Bone marrow (tissue), 2 donors: ENCODE data around the gene ITPA.
"Not testable (repeated sequence)": the region's sequence is repeated elsewhere in the genome, so short reads cannot be mapped to it uniquely, and the experiment has no call there.

ENCODE experiments used
- DNase-seq, 2 donors: peaks; one replicate each; lab custom pipeline; 2025; lab: John Stamatoyannopoulos, UW

ITPA gene

GRCh38 chr20:3173610-3174441, 35.5 kb upstream of the ITPA start:
- peak in 1 of 2 donors; percentile 55 for DNase-seq

DNA sequence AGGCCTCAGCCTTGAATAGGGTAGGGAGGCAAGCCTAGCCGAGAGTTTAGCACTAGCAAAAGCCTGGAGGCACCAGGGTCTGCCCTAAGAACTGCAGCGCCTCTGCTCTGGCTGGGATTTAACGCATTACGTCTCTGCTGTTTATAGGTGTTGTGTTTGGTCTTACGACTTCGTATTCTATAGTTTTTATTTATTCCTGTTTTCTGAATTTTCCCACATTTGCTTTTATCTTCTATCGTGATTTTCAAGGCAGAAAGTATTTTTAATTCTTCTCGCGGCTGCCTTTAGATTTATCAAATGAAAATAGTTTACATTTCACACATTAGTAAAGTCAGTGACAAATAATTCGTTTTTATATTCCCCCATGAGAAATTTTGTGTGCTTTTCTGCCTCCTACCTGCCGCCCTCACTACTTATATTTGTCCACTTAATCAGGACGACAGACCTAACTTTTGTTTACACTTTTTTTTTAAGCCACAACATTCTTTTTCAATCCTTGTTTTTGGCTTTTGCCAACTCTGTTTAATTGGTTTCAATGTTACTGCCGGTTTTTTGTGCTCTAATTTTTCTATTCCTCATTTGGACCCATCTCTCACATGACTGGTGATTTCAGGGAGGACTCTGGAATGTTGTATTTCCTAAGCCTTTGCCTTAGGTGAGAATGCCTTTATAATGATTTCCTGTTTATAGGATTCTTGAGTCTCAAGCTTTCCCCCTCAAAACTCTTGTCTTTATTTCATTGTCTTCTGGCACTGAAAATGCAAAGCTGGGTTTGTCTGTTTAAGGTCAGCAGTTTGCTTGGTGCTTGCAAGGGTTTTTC, 34.6 kb upstream of the ITPA start:
- DNase-seq: no peak

- DNase-seq: no peak
Measured at GRCh38 chr20:3175270-3175669, 34.0 kb upstream of the ITPA start.

GRCh38 chr20:3177746-3178485, 31.4 kb upstream of the ITPA start:
- DNase-seq: no peak

GRCh38 chr20:3180319-3180718, 29.0 kb upstream of the ITPA start:
- DNase-seq: no peak

DNA sequence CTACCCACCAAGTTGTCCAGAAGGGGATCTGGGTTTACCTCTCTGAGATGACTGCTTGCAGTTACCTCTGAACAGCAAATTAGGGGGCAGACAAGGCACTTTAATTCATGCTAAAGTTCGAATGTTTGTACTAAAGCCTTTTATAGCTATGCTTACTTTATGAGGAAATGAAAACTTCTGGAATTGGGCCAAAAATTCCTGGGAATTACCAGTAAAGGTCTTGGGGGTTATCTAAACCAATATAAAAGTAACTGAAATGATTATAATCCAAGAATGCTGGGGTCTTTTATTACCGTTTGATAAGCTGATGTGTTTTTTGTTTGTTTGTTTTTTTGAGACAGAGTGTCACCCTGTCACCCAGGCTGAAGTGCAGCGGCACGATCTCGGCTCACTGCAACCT, 28.0 kb upstream of the ITPA start:
- no peak for DNase-seq

GRCh38 chr20:3182429-3182828, 26.9 kb upstream of the ITPA start:
- DNase-seq: not testable (repeated sequence)

DNA sequence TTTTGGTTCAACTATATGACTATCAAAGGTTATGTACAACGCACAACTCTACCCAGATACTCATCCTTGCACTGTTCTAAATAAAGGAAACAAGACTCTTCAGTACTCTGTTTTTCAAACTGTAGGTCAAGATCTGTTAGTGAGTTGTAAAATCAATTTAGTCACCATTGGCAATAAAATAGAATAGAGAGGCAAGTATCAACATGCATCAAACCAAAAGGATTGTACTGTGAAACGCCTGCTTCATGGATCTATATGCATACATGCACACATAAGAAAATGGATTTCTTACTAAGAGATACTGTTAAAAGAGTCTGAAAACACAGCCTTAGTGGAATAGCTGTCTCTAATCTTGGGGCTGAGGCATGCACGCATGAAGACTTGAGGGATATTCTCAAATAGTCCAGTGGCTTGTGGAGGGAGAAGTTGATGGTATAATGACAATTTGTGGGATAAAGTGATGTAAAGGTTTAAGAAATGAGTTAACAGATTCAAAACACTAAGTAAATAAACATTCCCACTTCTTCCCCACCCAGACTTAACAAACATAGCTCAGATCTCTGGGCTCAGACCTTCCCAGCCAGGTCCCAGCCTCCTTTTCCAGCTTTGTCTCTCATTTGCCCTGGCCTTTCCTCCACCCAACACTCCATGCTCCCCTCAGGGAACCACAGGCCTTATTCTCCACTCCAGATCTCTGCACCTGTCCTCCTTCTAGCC, 25.2 kb upstream of the ITPA start:
- no peak for DNase-seq

DNA sequence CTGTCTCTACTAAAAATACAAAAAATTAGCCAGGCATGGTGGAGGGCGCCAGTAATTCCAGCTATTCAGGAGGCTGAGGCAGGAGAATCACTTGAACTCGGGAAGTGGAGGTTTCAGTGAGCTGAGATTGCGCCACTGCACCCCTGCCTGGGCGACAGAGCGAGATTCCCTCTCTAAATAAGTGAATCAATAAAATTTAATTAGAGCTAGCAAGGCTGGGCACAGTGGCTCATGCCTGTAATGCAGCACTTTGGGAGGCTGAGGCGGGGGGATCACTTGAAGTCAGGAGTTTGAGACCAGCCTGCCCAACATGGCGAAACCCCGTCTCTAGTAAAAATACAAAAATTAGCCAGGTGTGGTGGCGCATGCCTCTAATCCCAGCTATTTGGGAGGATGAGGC, 21.4 kb upstream of the ITPA start:
- DNase-seq: not testable (repeated sequence)

DNA sequence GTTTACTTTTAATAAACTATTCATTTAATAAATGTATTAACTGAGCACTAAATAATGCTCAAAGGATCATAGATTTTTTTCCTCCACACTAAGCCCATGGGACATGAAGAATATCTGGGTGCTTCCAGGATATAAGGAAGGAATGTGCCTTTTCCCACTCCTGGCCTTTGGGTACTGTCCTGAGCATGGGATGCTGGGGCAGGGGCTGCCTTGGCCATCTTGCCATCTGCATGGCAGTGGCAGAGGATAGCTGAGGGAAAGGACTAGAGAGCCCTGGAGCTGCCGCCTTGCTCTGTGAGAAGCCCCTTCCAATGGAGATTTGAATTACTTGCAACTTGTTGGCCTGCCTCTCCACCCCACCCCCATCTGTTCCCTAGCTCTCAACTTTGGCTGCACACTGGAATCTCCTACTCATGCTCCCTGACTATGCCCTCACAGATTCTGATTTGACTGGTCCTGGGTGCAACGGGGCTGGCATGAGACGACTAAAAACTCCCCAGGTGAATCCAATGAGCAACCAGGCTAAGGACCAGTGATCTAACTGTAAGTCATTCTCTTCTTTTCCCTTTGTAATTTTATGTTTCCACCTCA, 20.4 kb upstream of the ITPA start:
- DNase-seq: no peak

DNA sequence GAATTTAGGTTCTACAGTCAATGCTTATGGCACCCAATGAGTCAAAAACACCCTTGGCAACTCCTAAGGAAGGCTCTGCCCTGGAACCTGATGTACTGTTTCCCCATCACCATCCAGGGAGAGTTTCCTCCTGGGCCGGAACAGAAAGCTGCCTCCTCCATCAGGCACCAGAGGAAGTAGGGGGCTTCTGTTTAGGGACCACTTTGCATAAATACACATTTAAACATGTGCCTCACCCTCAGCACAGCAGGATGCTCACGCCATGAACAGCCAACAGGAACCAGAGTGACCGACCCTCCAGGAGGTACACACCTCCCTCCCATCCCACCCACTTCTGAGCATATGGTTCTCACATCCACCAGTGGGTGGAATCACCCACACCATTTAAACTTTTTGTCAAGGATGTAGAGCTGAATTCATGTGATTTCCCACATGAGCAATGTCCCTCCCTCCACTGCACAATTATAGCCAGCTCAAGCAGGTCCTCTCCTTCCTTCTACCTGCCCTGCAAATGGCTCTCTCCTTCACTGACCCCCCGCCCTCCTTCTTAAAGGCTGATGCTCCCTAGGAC, 19.7 kb upstream of the ITPA start:
- no peak for DNase-seq

- DNase-seq: no peak
Measured at GRCh38 chr20:3190681-3191111, 18.6 kb upstream of the ITPA start.

GRCh38 chr20:3192226-3193015, 16.9 kb upstream of the ITPA start:
- no peak for DNase-seq

DNA sequence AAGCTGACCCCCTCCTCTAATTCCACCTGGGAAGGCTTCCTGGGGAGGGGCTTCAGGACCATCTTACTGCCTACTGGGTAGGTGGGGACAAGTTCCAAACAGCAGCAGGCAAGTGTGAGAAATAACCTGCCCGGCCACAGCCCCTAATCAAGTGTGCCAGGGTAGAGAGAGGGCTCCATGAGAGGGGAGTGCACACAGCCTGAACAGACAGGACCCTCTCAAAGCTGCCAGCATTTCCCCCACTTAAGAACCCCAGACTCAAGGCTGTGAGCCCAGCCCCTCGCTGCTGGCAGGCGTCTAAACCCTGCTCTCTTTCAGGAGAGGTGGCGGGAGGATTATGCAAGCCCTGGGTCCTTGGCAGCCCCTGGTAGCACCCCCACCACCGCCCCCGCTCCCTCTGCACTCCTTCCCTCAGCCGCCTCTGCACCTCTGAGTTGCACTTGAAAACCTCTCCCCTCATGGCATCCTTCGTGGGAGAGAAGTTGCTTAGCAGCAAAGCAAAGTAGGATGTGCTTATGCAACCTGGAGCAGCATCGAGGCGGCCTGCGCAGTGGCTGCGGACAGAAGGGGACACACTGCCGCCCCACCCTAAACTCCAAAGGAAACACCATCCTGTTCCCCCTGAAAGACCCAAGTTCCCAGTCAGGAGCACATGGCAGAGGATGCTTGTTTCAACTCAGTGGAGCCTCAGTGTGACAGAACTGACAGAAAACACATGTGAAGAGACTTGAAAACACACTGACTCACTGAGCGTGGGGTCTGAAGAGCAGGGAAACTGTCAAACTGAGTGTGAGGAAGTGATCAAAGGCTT, 15.3 kb upstream of the ITPA start:
- no peak for DNase-seq

DNA sequence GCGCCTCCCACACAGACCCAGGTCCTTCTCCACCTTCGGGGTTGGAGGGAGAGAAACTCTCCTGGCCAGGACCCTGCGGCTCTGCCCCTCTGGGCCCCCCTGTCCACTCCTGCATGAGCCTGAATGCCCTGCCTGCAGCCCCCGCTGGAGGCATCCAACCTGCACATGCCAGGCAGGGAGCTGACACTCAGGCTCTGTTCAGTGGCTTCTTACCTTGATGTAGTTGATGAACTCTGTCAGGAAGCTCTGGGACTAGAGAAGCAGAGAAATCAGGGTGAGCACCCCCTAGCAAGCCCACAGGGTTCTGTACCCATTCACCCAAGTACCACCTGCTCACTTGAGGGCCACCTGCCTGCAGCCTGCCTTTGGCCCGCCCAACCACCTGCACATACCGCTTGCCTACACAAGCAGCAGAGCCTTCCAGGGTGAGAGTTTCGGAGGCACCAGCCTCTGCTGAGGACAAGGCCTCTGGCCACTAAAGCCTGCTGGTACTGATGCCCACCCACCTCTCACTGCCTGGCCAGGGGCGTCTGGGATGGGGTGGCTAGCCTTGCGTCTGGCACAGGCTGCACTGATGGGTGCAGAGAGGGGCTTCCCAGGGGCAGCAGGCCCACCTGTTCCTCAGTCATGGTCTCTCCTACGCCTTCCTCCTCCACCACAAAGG, 14.5 kb upstream of the ITPA start:
- DNase-seq: no peak

- no peak for DNase-seq
Measured at GRCh38 chr20:3195590-3196237, 13.6 kb upstream of the ITPA start.

DNA sequence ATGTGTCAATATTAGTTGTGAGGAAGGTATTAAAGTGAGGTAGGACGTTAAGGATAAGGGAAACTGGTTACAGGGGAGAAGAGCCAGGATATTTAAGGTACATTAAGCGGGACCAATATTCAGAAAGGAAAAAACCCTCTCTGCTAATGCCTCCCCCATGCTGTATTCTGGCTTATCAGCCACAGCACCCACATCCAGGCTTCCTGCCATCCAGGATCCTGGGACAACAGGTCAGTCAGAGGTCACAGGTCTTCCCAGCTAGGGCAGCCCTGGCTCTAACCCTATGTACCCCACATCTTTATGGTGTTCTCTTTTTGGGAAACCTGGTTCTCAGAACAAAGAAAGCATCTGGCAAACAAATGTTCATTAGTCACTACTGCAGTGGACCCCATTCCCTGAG, 10.1 kb upstream of the ITPA start:
- DNase-seq: no peak
